Liver (tissue), 9 donors: ENCODE measurements around the gene CFL2. TPM values are rescaled to one million over a fixed set of nuclear protein-coding genes. Genes with fewer than 3 reads are reported as not detected.

Source experiments
- DNase-seq: peaks from one replicate; pipeline ENCODE4 v3.0.0-alpha.2; 2017; ENCODE audit warnings: low spot score
- H3K27ac ChIP-seq, 2 donors: one replicate each; pipeline ENCODE4 v1.7.0; 2013; ENCODE audit warnings: inconsistent platforms in 2 of 2, low read length in 2 of 2, control low read depth in 1 of 2, low read depth in 1 of 2, mild to moderate bottlenecking in 1 of 2
- H3K27me3 ChIP-seq, 4 donors: one replicate each; pipeline versions ENCODE4 v1.6.1 to v1.7.0; 2013; ENCODE audit warnings: low read length in 3 of 4, inconsistent platforms in 1 of 4, mild to moderate bottlenecking in 1 of 4, moderate library complexity in 1 of 4; ENCODE audit not compliant: control insufficient read depth in 4 of 4, insufficient read depth in 4 of 4
- H3K36me3 ChIP-seq, 4 donors: one replicate each; pipeline versions ENCODE4 v1.6.1 to v1.7.0; 2013; ENCODE audit warnings: low read length in 3 of 4, mild to moderate bottlenecking in 3 of 4, low read depth in 1 of 4, moderate library complexity in 1 of 4; ENCODE audit not compliant: control insufficient read depth in 4 of 4, insufficient read depth in 3 of 4
- H3K4me1 ChIP-seq, 4 donors: one replicate each; pipeline versions ENCODE4 v1.6.1 to v1.7.0; 2013; ENCODE audit warnings: low read length in 3 of 4, mild to moderate bottlenecking in 3 of 4, moderate library complexity in 1 of 4; ENCODE audit not compliant: control insufficient read depth in 4 of 4, insufficient read depth in 4 of 4
- H3K4me3 ChIP-seq, 3 donors: one replicate each; pipeline versions ENCODE4 v1.6.1 to v1.7.0; 2013; ENCODE audit warnings: low read length in 3 of 3, control low read depth in 1 of 3, low read depth in 1 of 3, mild to moderate bottlenecking in 1 of 3
- H3K9ac ChIP-seq, 2 donors: one replicate each; pipeline ENCODE4 v1.7.0; 2013; ENCODE audit warnings: low read length in 2 of 2, mild to moderate bottlenecking in 2 of 2, moderate library complexity in 2 of 2, control low read depth in 1 of 2, low read depth in 1 of 2
- H3K9me3 ChIP-seq, 4 donors: one replicate each; pipeline versions ENCODE4 v1.6.1 to v1.7.0; 2013; ENCODE audit warnings: low read length in 3 of 4; ENCODE audit not compliant: control insufficient read depth in 4 of 4
- CTCF ChIP-seq: fragments of 150-350 bp; IDR thresholded peaks from 2 replicates; pipeline ENCODE4 v1.5.1; 2017; ENCODE audit warnings: improper control_type of control experiment, low read depth, low read length; ENCODE audit not compliant: missing input control
- EGR1 ChIP-seq, 2 donors: IDR thresholded peaks; 2 replicates each; pipeline ENCODE4 v1.6.1; 2016 to 2018; ENCODE audit warnings: antibody characterized with exemption in 2 of 2, low read depth in 2 of 2
- FOXA1 ChIP-seq: IDR thresholded peaks from 2 replicates; pipeline ENCODE4 v1.6.1; 2016; ENCODE audit warnings: antibody characterized with exemption
- FOXA2 ChIP-seq: IDR thresholded peaks from 2 replicates; pipeline ENCODE4 v1.6.1; 2016; ENCODE audit warnings: antibody characterized with exemption
- GABPA ChIP-seq, 2 donors: IDR thresholded peaks in 1 of 2; conservative IDR thresholded peaks in 1 of 2; 2 replicates each; pipeline ENCODE4 v1.6.1; 2016; ENCODE audit warnings: antibody characterized with exemption in 2 of 2, mild to moderate bottlenecking in 1 of 2, moderate library complexity in 1 of 2
- HNF4A ChIP-seq, 2 donors: conservative IDR thresholded peaks; 2 replicates each; pipeline ENCODE4 v1.6.1; 2016; ENCODE audit warnings: antibody characterized with exemption in 2 of 2, mild to moderate bottlenecking in 2 of 2
- HNF4G ChIP-seq: IDR thresholded peaks from 2 replicates; pipeline ENCODE4 v1.6.1; 2016; ENCODE audit warnings: antibody characterized with exemption
- NR2F2 ChIP-seq: IDR thresholded peaks from 2 replicates; pipeline ENCODE4 v1.6.1; 2016; ENCODE audit warnings: antibody characterized with exemption
- RAD21 ChIP-seq, 2 donors: IDR thresholded peaks; 2 replicates each; pipeline ENCODE4 v1.6.1; 2016; ENCODE audit warnings: antibody characterized with exemption in 2 of 2, mild to moderate bottlenecking in 2 of 2
- RXRA ChIP-seq, 2 donors: IDR thresholded peaks; 2 replicates each; pipeline ENCODE4 v1.6.1; 2017 to 2018; ENCODE audit warnings: antibody characterized with exemption in 2 of 2, mild to moderate bottlenecking in 1 of 2
- SP1 ChIP-seq: IDR thresholded peaks from 2 replicates; pipeline ENCODE4 v1.6.1; 2018; ENCODE audit warnings: antibody characterized with exemption, mild to moderate bottlenecking
- TAF1 ChIP-seq: conservative IDR thresholded peaks from 2 replicates; pipeline ENCODE4 v1.6.1; 2016; ENCODE audit warnings: antibody characterized with exemption, mild to moderate bottlenecking
- YY1 ChIP-seq: IDR thresholded peaks from 2 replicates; pipeline ENCODE4 v1.6.1; 2016; ENCODE audit warnings: antibody characterized with exemption, mild to moderate bottlenecking
- WGBS: extraction: QIAGEN DNeasy Blood & Tissue Kit; methylation state at CpG from one replicate; pipeline ENCODE4 v1.1.7; 2013; 5-methylcytosine and 5-hydroxymethylcytosine counted together
- polyA plus RNA-seq, 2 donors: library from polyadenylated mRNA; stranded (reverse) in 1 of 2; unstranded in 1 of 2; fragments of 200-250 nt in 1 of 2; fragments of >200 nt in 1 of 2; fragmentation: Nextera tagmentation in 1 of 2; extraction: Ambion mirVana in 1 of 2; gene quantifications; one replicate each; pipeline versions ENCODE4 v1.2.1 to v1.2.3, GENCODE V29; 2013 to 2015
- total RNA-seq, 2 donors: library from RNA; depleted of rRNA; stranded (reverse); fragments of >200 nt; gene quantifications; one replicate each; pipeline ENCODE4 v1.2.3, GENCODE V29; 2014
- TF ChIP-seq, protein P1 (sequence below): IDR thresholded peaks from 2 replicates; pipeline ENCODE4 v1.6.1; 2016; ENCODE audit warnings: antibody characterized with exemption, mild to moderate bottlenecking
- TF ChIP-seq, protein P2 (sequence below): IDR thresholded peaks from 2 replicates; pipeline ENCODE4 v1.6.1; 2016; ENCODE audit warnings: antibody characterized with exemption
- donor health status: healthy.
- donor health status: healthy.
- donor health status: healthy.
- donor health status: healthy.
- donor health status: healthy.

Gene CFL2
- total and polyA plus RNA-seq, 4 donors, result 37.2 to 76.1 (median 62.7) TPM

DNA sequence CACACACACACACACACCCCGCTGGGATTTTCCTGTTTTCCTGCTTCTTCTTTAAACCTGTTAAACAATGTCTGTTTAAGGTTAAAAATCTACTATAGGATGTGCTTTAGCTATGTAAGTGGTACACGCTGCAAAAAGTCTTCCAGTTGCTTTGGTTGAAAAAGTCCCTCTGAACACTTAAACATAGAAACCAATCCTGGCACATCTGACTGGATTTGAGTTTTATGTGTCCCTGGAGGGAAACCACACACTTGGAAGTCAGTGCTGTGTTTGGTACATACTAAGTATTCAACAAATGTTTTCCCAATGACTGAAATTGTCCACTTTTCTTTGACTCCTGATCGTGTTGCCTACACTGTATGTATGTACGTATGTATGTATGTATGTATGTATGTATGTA, 22.0 kb downstream of the CFL2 start:
- WGBS, result 90% methylated on average over 4 of the region's 4 CpGs
- Histone ChIP-seq H3K4me1 (peaks cover 0 to 26% (median 7%) of the 10 kb centered on the region in 4 donors), H3K9me3 (no peaks in the 10 kb centered on the region), H3K36me3 (no peaks in the 10 kb centered on the region), H3K27me3 (no peaks in the 10 kb centered on the region), H3K4me3 (no peak overlapping the region), H3K27ac (no peak overlapping the region), H3K9ac (no peak overlapping the region)
- no peak for DNase-seq
- no peak for TF ChIP-seq FOXA2
- TF ChIP-seq FOXA1, result no peak
- TF ChIP-seq, protein P1, sequence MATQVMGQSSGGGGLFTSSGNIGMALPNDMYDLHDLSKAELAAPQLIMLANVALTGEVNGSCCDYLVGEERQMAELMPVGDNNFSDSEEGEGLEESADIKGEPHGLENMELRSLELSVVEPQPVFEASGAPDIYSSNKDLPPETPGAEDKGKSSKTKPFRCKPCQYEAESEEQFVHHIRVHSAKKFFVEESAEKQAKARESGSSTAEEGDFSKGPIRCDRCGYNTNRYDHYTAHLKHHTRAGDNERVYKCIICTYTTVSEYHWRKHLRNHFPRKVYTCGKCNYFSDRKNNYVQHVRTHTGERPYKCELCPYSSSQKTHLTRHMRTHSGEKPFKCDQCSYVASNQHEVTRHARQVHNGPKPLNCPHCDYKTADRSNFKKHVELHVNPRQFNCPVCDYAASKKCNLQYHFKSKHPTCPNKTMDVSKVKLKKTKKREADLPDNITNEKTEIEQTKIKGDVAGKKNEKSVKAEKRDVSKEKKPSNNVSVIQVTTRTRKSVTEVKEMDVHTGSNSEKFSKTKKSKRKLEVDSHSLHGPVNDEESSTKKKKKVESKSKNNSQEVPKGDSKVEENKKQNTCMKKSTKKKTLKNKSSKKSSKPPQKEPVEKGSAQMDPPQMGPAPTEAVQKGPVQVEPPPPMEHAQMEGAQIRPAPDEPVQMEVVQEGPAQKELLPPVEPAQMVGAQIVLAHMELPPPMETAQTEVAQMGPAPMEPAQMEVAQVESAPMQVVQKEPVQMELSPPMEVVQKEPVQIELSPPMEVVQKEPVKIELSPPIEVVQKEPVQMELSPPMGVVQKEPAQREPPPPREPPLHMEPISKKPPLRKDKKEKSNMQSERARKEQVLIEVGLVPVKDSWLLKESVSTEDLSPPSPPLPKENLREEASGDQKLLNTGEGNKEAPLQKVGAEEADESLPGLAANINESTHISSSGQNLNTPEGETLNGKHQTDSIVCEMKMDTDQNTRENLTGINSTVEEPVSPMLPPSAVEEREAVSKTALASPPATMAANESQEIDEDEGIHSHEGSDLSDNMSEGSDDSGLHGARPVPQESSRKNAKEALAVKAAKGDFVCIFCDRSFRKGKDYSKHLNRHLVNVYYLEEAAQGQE, result no peak
- TF ChIP-seq, protein P2, sequence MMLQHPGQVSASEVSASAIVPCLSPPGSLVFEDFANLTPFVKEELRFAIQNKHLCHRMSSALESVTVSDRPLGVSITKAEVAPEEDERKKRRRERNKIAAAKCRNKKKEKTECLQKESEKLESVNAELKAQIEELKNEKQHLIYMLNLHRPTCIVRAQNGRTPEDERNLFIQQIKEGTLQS, result no peak
- TF ChIP-seq RXRA (IDR thresholded peaks at IDR 0.05), result no peak

DNA sequence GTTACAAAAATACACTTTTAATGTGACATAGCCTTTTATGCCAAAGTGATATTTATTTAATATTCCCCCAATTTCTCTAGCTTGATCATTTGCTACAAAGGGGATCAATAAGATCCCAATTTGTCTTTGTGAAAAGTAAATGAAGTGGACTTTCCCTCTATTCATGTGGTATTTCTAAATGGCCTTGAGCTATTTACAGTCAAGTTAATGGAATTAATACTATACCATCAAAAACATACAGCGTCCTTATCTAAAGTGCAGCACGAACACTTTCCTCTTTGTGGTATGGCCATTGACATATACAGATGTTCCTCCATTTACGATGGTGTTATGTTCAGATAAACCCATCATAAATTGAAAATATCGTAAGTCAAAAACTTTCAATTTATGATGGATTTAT, 23.2 kb downstream of the CFL2 start:
- H3K4me3 ChIP-seq, result no peak overlapping the region
- no peak for DNase-seq
- H3K9ac ChIP-seq, result no peak overlapping the region
- H3K9me3 ChIP-seq, result no peaks in the 10 kb centered on the region
- WGBS, result 75% methylated on average over 4 of the region's 4 CpGs
- no peaks in the 10 kb centered on the region for H3K36me3 ChIP-seq
- TF ChIP-seq CTCF, result no peak
- no peak for TF ChIP-seq RXRA (IDR thresholded peaks at IDR 0.05)
- no peak for TF ChIP-seq NR2F2
- TF ChIP-seq EGR1 (IDR thresholded peaks at IDR 0.05; ENCODE audit: low read depth in 2 of 2), result no peak
- TF ChIP-seq, protein P1, result no peak
- TF ChIP-seq, protein P2, result no peak
- no peak for TF ChIP-seq HNF4G
- TF ChIP-seq FOXA1, result no peak
- no peak for TF ChIP-seq HNF4A (conservative IDR thresholded peaks at IDR 0.05)
- TF ChIP-seq TAF1, result no peak
- no peak for TF ChIP-seq YY1
- no peak for TF ChIP-seq RAD21 (IDR thresholded peaks at IDR 0.05)
- no peak for TF ChIP-seq SP1
- TF ChIP-seq GABPA (IDR thresholded peaks at IDR 0.05 in 1 of 2, conservative IDR thresholded peaks at IDR 0.05 in 1 of 2), result no peak
- peaks cover 0 to 26% (median 7%) of the 10 kb centered on the region in 4 donors for H3K4me1 ChIP-seq
- no peaks in the 10 kb centered on the region for H3K27me3 ChIP-seq
- no peak overlapping the region for H3K27ac ChIP-seq
